Stimulated activated effector memory CD8-positive, alpha-beta T cell treated with anti-CD3 and anti-CD28 coated beads, Interleukin-12 subunit alpha, Interleukin-12 subunit beta, amount 100 ng/mL, for 72 hours (primary cell): ENCODE measurements around the gene NFYC.

Source experiments
- ATAC-seq: fragments of 150-1000 bp; cut with Tn5 transposase; 2 replicates; pipeline ENCODE4 v1.10.0; 2021
- DNase-seq, 2 donors: peaks; one replicate each; pipeline ENCODE4 v3.0.0; 2021 to 2022; ENCODE audit warnings: low spot score in 2 of 2
- H3K27ac Mint-ChIP-seq: one replicate; pipeline ENCODE4 v1.8.0; 2022; ENCODE audit warnings: mild to moderate bottlenecking, mixed read lengths
- H3K36me3 Mint-ChIP-seq: one replicate; pipeline ENCODE4 v1.8.0; 2022; ENCODE audit warnings: mild to moderate bottlenecking, mixed read lengths
- H3K4me1 Mint-ChIP-seq: one replicate; pipeline ENCODE4 v1.8.0; 2022; ENCODE audit warnings: mixed read lengths
- H3K4me3 Mint-ChIP-seq: one replicate; pipeline ENCODE4 v1.8.0; 2022; ENCODE audit warnings: mild to moderate bottlenecking, mixed read lengths
- H3K9me3 Mint-ChIP-seq: one replicate; pipeline ENCODE4 v1.8.0; 2022; ENCODE audit warnings: mixed read lengths

NFYC gene

DNA sequence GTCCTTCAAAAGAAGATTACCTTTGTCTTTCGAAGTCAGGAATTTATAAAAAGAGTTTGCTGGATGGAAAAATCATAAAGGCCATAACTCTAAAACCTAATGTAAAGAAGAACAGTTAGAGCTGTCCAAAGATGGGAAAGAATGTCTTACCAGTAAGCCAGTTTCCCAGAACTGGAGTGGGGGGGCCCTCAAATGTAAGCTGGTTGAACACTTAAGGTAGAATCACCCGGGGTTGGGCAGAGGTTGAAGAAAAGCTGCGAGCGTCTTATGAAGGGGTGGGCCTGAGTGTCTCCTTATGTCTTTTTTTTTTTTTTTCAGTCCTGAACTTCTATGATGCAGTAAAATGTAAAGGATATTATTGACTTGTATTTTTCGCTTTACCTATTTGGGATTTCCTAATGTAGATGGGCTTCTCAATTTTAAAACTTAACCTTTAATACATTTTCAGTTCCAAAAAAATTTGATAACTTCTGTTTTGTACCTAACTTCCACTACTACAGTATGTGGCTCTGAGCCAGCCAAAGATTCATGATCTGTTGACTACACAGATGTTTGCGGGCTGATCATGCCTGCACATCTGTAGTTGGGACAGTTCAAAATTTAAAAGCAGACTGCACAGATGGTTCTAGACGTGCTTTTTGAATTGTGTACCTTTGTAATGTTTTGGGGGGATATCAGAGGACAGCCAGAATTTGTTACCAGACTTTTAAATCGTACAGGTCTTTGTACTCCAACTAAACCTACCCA lies 43.6 kb downstream of the NFYC start:
- peaks cover 33% of the 10 kb centered on the region for H3K4me1 Mint-ChIP-seq
- H3K4me3 Mint-ChIP-seq, result no peak overlapping the region
- DNase-seq (no peak), ATAC-seq (no peak)
- no peaks in the 10 kb centered on the region for H3K9me3 Mint-ChIP-seq
- peaks cover 22% of the 10 kb centered on the region for H3K36me3 Mint-ChIP-seq
- no peak overlapping the region for H3K27ac Mint-ChIP-seq

DNA sequence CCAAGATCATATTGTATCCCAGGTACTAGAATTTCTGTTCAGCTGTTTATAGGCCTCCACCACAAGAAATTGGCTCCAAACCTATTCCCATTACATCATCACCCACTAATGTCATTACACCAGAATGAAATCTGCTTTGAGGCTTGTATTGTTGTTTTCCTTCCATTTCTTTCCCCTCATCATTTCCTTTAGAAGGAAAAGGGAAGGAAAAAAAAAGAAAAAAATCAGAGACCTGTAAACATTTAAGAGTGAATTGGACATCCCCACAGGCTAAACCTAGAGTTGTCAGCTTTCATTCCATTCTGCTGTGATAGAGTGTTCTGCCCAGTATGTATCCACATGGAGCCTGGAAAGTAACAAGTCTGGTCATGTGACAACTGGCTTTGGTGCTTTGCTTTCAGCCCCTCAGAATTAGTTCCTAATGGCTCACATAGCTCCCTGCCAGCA lies 44.6 kb downstream of the NFYC start:
- DNase-seq, result no peak
- Mint-ChIP-seq H3K4me1 (peaks cover 32% of the 10 kb centered on the region), H3K36me3 (peaks cover 33% of the 10 kb centered on the region), H3K9me3 (no peaks in the 10 kb centered on the region), H3K4me3 (no peak overlapping the region), H3K27ac (no peak overlapping the region)
- no peak for ATAC-seq

DNA sequence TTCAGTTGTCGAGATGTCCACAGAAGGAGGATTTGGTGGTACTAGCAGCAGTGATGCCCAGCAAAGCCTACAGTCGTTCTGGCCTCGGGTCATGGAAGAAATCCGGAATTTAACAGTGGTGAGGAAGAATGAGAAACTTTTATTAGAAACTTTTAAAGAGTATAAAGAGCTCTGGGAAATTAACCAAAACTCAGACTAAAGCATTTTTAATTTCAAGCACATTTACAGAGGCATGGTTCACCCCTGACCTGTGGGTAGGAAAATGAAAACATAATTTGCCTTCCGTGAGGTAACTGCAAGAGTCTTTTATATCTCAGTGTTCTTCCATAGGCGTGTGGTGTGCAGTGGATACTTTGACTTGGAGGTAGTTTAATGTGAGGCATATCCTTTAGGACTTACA lies 47.3 kb downstream of the NFYC start:
- ATAC-seq (no peak), DNase-seq (no peak)
- Mint-ChIP-seq H3K36me3 (peaks cover 60% of the 10 kb centered on the region), H3K9me3 (no peaks in the 10 kb centered on the region), H3K4me3 (no peak overlapping the region), H3K27ac (no peak overlapping the region), H3K4me1 (peaks cover 29% of the 10 kb centered on the region)

DNA sequence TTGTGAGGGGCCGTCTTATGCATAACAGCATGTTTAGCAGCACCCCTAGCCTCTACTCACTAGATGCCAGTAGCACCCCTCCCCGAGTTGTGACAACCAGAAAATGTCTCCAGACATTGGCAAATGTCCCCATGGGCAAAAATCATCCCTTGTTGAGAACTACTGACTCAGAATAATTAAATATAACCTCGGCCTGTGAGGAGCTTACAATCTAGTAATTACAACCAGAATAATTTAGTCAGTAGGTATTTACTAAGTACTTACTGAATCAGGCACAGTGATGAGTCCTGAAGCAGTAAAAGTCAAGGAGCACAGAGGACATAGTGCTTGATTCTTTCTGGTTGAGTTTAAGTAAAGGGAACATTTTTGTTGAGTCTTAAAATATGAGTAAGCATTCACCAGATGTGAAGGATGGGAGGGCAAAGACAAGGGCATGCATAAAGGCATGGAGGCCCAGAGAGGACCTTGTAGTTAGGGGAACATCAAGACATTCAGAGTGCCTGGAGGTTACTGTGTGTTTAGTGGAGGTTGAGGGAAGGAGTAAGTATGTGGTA lies 48.0 kb downstream of the NFYC start:
- peaks cover 29% of the 10 kb centered on the region for H3K4me1 Mint-ChIP-seq
- H3K27ac Mint-ChIP-seq, result no peak overlapping the region
- H3K9me3 Mint-ChIP-seq, result no peaks in the 10 kb centered on the region
- H3K36me3 Mint-ChIP-seq, result peaks cover 61% of the 10 kb centered on the region
- no peak for DNase-seq
- H3K4me3 Mint-ChIP-seq, result no peak overlapping the region
- no peak for ATAC-seq

DNA sequence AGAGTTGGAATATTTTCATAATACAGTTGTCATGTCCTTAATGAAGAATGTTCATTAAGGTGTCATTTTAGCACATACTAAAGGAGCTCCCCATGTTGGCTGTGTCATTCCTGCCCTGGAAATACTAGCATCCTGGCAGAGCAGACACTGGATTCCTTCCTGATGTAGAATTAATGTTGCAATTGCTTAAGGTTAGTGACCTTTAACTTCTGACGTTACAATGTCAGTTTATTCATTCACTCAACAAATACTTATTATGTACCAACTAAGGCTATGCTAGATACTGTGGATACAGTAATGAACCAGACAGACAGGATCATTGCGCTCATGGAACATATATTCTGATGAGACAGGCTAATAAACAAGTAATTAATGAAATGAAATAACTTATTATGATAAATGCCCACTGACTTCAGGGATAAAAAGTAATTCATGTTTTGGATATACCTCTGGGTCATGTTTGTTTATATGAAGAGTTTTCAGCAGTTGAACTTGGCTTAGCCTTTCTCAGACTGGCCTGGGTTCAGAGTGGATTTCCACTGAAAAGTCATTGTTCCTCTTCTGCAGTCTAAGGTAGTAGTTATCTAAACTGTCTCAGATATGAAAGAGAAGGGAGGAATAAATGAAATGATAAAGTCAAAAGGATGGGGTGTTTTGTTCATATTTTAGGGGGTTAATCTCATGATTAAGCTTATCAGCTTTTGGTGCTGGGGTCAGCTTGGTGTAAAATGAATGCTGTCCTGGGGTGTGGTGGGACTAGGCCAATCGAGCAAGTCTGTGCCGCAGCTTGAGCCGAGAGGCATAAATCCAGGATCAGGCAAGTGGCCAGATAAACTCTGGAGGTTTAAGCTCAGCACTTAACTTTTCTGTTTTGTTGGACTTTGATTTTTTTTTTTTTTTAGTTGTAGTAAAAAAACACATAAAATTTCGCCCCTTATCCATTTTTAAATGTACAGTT lies 48.8 kb downstream of the NFYC start:
- ATAC-seq, result no peak
- Mint-ChIP-seq H3K9me3 (no peaks in the 10 kb centered on the region), H3K4me1 (peaks cover 31% of the 10 kb centered on the region), H3K27ac (peak overlapping the region; percentile 20), H3K4me3 (no peak overlapping the region), H3K36me3 (peaks cover 61% of the 10 kb centered on the region)
- no peak for DNase-seq

DNA sequence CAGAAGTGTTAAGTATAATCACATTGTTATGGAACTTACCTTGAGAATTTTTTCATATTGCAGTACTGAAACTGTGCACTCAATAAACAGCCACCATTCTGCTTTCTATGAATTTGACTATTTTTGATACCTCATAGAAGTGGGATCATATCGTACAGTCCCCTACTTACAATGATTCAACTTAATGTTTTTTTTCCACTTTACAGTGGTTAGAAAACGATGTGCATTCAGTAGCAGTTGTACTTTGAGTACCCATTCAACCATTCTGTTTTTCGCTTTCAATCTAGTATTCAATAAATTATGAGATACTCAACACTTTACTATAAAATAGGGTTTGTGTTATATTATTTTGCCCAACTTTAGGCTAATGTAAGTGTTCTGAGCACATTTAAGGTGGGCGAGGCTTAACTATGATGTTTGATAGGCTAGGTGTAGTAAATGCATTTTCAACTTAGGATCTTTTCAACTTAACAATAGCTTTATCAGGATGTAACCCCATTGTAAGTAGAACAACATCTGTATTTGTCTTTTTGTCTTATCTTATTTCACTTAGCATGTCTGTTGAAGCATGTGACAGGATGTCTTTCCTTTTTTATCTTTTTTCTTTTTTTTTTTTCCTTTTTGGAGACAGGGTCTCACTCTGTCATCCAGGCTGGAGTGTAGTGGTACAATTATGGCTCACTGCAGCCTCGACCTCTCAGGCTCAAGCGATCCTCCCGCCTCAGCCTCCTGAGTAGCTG lies 49.7 kb downstream of the NFYC start:
- Mint-ChIP-seq H3K4me1 (peaks cover 39% of the 10 kb centered on the region), H3K27ac (peak overlapping the region; percentile 20), H3K36me3 (peaks cover 67% of the 10 kb centered on the region), H3K4me3 (no peak overlapping the region), H3K9me3 (no peaks in the 10 kb centered on the region)
- no peak for DNase-seq
- ATAC-seq, result peak; percentile 70

DNA sequence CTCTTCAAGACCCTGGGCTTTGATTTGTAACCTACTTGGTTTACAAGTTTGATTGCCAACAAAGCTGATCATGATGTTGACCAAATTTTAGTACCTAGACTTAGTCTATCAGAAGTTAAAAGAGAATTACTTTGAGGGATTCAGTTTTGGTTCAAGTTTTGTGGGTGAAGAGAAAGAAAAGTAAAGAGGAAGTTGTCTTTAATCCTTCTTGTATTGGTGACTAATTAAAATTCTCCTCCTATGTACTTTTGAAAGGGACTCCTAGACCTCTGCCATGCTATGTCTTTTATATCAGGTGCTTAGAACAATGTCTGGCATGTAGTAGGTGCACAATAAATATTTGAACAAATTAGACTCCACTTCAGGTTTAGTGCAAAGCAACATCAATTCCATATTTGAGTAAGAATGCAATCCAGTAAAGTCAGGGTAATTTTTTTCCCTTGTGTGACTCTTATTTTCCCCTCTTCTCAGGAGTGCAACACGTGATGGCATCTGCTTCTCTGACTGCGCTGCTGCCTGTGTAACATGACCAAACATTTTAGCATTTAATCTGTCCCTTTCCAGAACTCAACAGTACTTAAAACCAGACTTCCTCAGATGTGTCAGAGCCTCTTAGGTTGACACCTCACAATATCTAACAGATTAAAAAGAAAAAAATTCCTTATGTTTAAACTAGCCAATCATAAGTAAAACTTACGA lies 51.0 kb downstream of the NFYC start:
- ATAC-seq (peak; percentile 72), DNase-seq (no peak)
- Mint-ChIP-seq H3K9me3 (no peaks in the 10 kb centered on the region), H3K27ac (peak overlapping the region; percentile 77), H3K4me3 (no peak overlapping the region), H3K36me3 (peaks cover 75% of the 10 kb centered on the region), H3K4me1 (peaks cover 48% of the 10 kb centered on the region)

DNA sequence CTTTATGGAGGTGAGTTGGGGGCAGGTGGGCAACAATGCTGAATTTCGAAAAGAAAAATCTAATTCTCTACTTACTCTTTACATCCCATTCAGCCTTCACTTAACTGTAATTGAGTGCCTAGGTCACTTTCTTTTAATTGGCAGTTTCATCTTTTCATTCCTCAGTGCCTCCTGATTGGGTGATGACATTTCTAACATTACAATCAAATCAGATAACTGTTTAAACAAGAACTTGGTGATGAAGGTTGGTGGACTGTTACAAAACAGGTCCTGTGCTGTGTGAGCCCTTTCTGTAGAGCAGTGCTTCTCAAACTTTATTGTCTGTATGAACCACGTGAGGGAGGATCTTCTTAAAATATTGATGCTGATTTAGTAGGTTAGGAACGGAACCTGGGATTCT lies 51.9 kb downstream of the NFYC start:
- no peak for ATAC-seq
- peak overlapping the region; percentile 77 for H3K27ac Mint-ChIP-seq
- peaks cover 83% of the 10 kb centered on the region for H3K36me3 Mint-ChIP-seq
- DNase-seq, result no peak
- H3K4me1 Mint-ChIP-seq, result peaks cover 48% of the 10 kb centered on the region
- no peak overlapping the region for H3K4me3 Mint-ChIP-seq
- no peaks in the 10 kb centered on the region for H3K9me3 Mint-ChIP-seq

DNA sequence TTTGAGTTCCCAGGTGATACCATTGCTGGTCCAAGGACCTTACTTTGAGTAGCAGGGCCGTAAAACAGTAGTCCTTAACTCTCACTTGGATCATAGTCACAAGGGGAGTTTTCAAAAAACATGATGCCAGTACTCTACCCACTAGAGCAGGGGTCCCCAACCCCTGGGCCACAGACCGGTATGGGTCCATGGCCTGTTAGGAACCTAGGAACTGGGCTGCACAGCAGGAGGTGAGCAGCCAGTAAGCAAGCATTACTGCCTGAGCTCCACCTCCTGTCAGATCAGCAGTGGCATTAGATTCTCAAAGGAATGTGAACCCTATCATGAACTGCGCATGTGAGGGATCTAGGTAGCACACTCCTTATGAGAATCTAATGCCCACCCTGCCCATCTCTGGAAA lies 52.4 kb downstream of the NFYC start:
- no peak overlapping the region for H3K4me3 Mint-ChIP-seq
- H3K4me1 Mint-ChIP-seq, result peaks cover 48% of the 10 kb centered on the region
- H3K27ac Mint-ChIP-seq, result peak overlapping the region; percentile 77
- peaks cover 83% of the 10 kb centered on the region for H3K36me3 Mint-ChIP-seq
- no peak for ATAC-seq
- no peak for DNase-seq
- no peaks in the 10 kb centered on the region for H3K9me3 Mint-ChIP-seq

DNA sequence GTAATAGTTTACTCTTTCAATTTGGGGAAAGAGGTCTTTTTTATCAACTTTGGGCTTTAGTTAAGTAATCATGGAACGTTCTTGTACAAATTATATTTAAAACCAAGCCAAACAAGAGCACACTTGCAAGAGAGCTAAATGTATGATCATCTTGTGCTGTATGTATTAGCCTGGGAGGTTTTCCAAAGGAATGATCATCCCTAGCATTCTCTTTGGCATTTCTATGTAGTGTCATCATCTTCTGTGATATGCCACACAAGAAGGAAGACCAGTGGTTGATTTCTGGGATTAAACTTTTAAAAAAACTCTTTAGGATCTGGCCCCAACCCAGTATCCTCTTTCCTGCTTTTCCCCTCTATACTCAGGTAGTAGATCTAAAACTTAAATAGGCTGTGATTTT lies 53.7 kb downstream of the NFYC start:
- DNase-seq (no peak), ATAC-seq (no peak)
- peaks cover 42% of the 10 kb centered on the region for H3K4me1 Mint-ChIP-seq
- H3K36me3 Mint-ChIP-seq, result peaks cover 84% of the 10 kb centered on the region
- peak overlapping the region; percentile 86 for H3K27ac Mint-ChIP-seq
- H3K4me3 Mint-ChIP-seq, result no peak overlapping the region
- no peaks in the 10 kb centered on the region for H3K9me3 Mint-ChIP-seq

DNA sequence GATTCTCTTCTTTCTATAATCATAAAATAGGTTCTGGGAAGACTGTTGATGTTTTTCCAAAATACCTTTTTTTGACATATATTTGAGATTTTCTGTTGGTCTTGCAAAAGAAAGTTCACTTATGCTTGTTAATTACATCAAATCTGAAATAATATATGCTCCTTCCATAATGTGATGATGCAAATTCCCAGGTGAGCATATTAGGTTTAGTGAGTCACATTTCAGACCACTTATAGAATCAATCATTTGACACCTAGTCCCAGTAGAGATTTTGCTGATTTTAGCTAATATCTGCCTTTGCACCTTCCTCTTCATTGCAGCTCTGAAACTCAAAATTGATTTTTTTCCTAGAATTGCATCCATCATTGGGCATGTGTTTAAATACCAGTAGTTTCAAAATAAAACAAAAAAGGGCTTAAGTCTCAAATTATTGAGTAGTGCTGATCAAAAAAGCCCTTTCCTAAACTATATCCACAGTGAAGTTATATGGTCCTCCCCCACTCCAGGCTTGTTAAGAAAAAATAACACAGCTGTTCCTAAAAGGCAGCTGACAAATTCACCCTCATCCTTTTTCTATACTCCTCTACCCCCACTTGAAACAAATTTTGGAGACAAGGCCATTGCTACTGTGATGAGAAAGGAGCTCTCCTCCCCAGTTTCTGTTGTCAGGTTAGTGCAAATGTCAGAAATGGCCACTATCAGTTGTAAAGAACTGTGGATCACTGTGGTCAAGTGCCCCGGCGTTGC lies 55.0 kb downstream of the NFYC start:
- Mint-ChIP-seq H3K4me3 (no peak overlapping the region), H3K4me1 (peaks cover 32% of the 10 kb centered on the region), H3K36me3 (peaks cover 81% of the 10 kb centered on the region), H3K9me3 (no peaks in the 10 kb centered on the region), H3K27ac (peak overlapping the region; percentile 86)
- DNase-seq, result no peak
- no peak for ATAC-seq

DNA sequence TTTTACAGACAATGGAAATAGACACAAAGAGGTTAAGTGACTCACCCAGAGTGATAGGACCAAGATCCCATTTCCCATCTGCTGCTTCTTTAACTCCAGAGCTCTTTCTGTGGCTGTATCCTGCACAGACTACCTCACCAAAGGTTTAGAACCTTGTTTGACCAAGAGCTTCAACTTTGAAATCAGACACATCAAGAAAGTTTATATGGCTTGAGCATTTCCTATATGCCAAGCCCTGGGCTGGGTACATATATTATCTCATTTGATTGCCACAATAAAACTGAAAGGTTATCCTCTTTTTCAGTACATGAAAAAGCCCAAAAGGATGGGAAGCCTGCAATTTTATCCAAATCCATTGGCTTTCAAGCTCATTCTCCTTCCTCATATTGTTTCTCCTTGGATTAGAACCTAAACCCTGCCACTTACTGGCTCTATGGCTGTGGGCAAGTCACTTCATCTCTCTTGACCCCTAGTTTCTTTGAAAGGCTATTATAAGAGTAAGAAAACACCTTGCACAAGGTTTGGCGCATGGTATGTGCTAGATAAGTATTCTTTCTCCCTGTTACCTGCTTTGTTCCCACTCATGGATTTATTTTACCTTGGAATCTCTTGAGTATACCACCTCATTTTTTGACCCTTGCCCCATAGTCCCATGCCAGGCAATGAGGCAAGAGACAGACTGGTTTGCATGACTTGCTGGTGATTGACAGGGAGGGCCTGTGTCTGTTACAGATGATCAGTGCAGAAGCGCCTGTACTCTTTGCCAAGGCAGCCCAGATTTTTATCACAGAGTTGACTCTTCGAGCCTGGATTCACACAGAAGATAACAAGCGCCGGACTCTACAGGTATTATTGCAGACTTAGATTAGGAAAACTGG lies 57.6 kb downstream of the NFYC start:
- no peak for DNase-seq
- Mint-ChIP-seq H3K36me3 (peaks cover 78% of the 10 kb centered on the region), H3K27ac (no peak overlapping the region), H3K4me1 (peaks cover 32% of the 10 kb centered on the region), H3K4me3 (no peak overlapping the region), H3K9me3 (no peaks in the 10 kb centered on the region)
- no peak for ATAC-seq

DNA sequence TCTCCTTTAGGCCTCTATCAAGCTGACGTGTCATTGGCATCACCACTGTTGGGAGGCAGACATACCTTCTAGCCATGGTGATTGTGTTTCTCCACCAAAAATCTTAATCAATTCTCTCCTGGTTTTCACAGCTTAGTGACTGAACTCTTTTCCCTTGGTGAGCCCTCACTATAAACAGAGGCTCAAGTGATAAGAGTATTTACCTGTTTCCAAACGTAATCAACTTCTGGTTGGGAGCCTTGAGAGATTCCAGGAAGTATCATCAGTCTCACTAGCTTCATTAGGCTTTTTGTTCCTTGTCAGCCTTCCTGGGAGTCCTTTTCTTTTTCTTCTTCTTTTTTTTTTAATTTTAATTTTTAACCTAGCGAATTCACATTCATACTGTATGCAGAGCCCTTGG lies 58.3 kb downstream of the NFYC start:
- H3K4me3 Mint-ChIP-seq, result no peak overlapping the region
- H3K27ac Mint-ChIP-seq, result peak overlapping the region; percentile 64
- H3K9me3 Mint-ChIP-seq, result no peaks in the 10 kb centered on the region
- peaks cover 32% of the 10 kb centered on the region for H3K4me1 Mint-ChIP-seq
- no peak for ATAC-seq
- peaks cover 85% of the 10 kb centered on the region for H3K36me3 Mint-ChIP-seq
- DNase-seq, result no peak
